Heart left ventricle (tissue), 13 donors: ENCODE results near the gene TRIP13.

Experiments used
- CTCF ChIP-seq, 12 donors: fragments of 200-600 bp; sonication (generic) in 4 of 12; IDR thresholded peaks; one replicate each; pipeline versions ENCODE4 v1.5.0 to v1.8.0; 2018 to 2022; ENCODE audit warnings: antibody characterized with exemption in 12 of 12, mild to moderate bottlenecking in 5 of 12
- POLR2A ChIP-seq, 2 donors: fragments of 450-650 bp; IDR thresholded peaks; one replicate each; pipeline ENCODE4 v1.6.1; 2017; ENCODE audit warnings: antibody characterized with exemption in 2 of 2, mild to moderate bottlenecking in 2 of 2, moderate library complexity in 2 of 2
- donor health status: ischemic (EF 13 %, LVEDD 7.1; RV severe dilation, severe dysfunction).
- donor health status: DM: no; HTN: yes; CAD: no.
- donor health status: DM: no; HTN: no; CAD: no.
- donor health status: ischemic (EF 25% LVEDD 6.9; RV normal size, moderate dysfunction).
- donor health status: ischemic (EF 25% LVEDD 5.7; RV mildly dilated, moderate dysfunction).
- donor health status: ischemic (EF 35%, LVEDD 5.7; RV mildly dilated, moderate dysfunction).
- donor health status: nonischemic (EF 11% LVEDD 7.7; RV severe dilation, severe dysfunction).
- donor health status: DM: yes; HTN: yes; CAD: no.
- donor health status: PGD.
- donor health status: ischemic (EF 29% LVEDD 5.4; RV normal size, mild dysfunction).
- donor health status: nonischemic (EF 23%, LVEDD 6.1; RV moderate dilation, normal function).

GRCh38 chr5:945691-946551 is 53.2 kb downstream of the TRIP13 start:
- TF ChIP-seq CTCF (IDR thresholded peaks at IDR 0.05) = no peak
- no peak for TF ChIP-seq POLR2A (IDR thresholded peaks at IDR 0.05)
